Testis (tissue), 3 donors: ENCODE results near the gene CELF5. TPM values are rescaled to one million over a fixed set of nuclear protein-coding genes. Genes with fewer than 3 reads are reported as not detected.
"Not testable (repeated sequence)": the region's sequence is repeated elsewhere in the genome, so short reads cannot be mapped to it uniquely, and the experiment has no call there.

Experiments used
- DNase-seq: peaks from one replicate; pipeline ENCODE4 v3.0.0-alpha.2; 2019
- H3K27ac ChIP-seq, 2 donors: fragments of 200-600 bp; sonication (generic); one replicate each; pipeline ENCODE4 v1.5.1; 2019
- H3K27me3 ChIP-seq: fragments of 200-600 bp; sonication (generic); one replicate; pipeline ENCODE4 v1.5.1; 2019
- H3K36me3 ChIP-seq: fragments of 200-600 bp; sonication (generic); one replicate; pipeline ENCODE4 v1.5.1; 2017; ENCODE audit warnings: low read depth; ENCODE audit errors: missing control alignments
- H3K4me1 ChIP-seq: fragments of 200-600 bp; sonication (generic); one replicate; pipeline ENCODE4 v1.5.1; 2019
- H3K4me3 ChIP-seq, 2 donors: fragments of 200-600 bp; sonication (generic); one replicate each; pipeline ENCODE4 v1.5.1; 2017 to 2019
- H3K9me3 ChIP-seq: fragments of 200-600 bp; sonication (generic); one replicate; pipeline ENCODE4 v1.5.1; 2017
- CTCF ChIP-seq, 3 experiments: fragments of 450-650 bp in 2 of 3; fragments of 200-600 bp in 1 of 3; sonication (generic) in 1 of 3; IDR thresholded peaks; one replicate each; pipeline ENCODE4 v1.5.1; 2016 to 2019; ENCODE audit warnings: antibody characterized with exemption in 3 of 3, mild to moderate bottlenecking in 2 of 3, moderate library complexity in 1 of 3
- POLR2A ChIP-seq: fragments of 450-650 bp; IDR thresholded peaks from one replicate; pipeline ENCODE4 v1.6.1; 2017; ENCODE audit warnings: antibody characterized with exemption, mild to moderate bottlenecking, moderate library complexity
- WGBS, 2 donors: methylation state at CpG; one replicate each; pipeline ENCODE4 v1.1.5; 2018; 5-methylcytosine and 5-hydroxymethylcytosine counted together
- intact Hi-C: fragments of 100-400 bp; cut with DNase I; formaldehyde crosslinking; loops from one replicate; pipeline ENCODE4 v1.15.1; 2023; ENCODE audit warnings: low total_unique reads
- polyA plus RNA-seq: library from polyadenylated mRNA; stranded (reverse); fragments of 350-450 nt; fragmentation: Illumina TruSeq; extraction: RNeasy Lipid Tissue Mini Kit (QIAGEN cat#74804); gene quantifications from one replicate; pipeline ENCODE4 v1.2.3, GENCODE V29; 2014; ENCODE audit warnings: low read depth, low replicate concordance; ENCODE audit not compliant: insufficient read depth
- total RNA-seq, 2 donors: library from RNA; depleted of rRNA; stranded (reverse); fragments of >200 nt; gene quantifications; one replicate each; pipeline ENCODE4 v1.2.3, GENCODE V29; 2016

Gene CELF5
- total and polyA plus RNA-seq, 3 donors from 2014 or later: 3.1 to 8.7 (median 6.6) TPM

DNA sequence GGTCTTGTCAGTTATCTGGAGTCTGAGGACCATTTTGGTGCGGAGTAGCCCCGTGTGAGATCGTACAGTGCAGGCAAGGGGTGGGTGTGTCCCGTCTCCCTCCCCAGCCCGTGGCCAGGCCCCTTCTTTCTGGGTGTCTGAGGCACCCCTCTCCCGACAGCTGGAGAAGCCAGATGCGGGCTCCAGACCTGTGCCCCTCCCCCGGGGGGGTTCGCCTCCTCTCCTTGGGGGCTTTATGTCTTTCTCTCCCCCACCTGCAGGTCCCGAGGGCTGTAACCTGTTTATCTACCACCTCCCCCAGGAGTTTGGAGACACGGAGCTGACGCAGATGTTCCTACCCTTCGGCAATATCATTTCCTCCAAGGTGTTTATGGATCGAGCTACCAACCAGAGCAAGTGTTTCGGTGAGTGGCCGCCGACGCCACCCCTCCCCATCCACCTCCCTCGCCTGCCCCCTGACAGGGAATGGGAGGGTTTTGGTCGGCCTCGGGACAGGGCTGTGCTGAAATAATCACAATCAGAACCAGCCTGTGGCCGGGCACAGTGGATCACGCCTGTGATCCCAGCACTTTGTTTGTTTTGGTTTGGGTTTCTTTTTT lies 65.6 kb downstream of the CELF5 start:
- intact Hi-C loops: no loop called here
- H3K4me3 ChIP-seq: no peak overlapping the region
- 20 to 24% methylated on average over 23 of the region's 23 CpGs for WGBS, 2 donors
- H3K4me1 ChIP-seq: no peaks in the 10 kb centered on the region
- no peak overlapping the region for H3K27ac ChIP-seq
- no peaks in the 10 kb centered on the region for H3K27me3 ChIP-seq
- DNase-seq: no peak
- H3K36me3 ChIP-seq: no peaks in the 10 kb centered on the region
- no peaks in the 10 kb centered on the region for H3K9me3 ChIP-seq
- TF ChIP-seq POLR2A: no peak
- no peak for TF ChIP-seq CTCF (IDR thresholded peaks at IDR 0.05)

DNA sequence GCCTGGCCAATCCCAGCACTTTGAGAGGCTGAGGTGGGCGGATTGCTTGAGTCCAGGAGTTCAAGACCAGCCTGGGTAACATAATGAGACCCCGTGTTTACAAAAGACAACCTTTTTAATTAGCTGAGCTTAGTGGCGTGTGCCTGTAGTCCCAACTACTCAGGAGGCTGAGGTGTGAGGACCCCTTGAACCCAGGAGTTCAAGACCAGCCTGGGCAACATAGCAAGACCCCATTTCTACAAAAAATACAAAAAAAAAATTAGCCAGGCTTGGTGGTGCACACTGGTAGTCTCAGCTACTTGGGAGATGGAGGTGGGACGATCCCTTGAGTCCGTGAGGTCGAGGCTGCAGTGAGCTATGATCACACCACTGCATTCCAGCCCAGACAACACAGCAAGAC lies 66.4 kb downstream of the CELF5 start:
- H3K27ac ChIP-seq, H3K27me3 ChIP-seq, DNase-seq, H3K4me3 ChIP-seq, H3K4me1 ChIP-seq, H3K9me3 ChIP-seq, intact Hi-C loops, H3K36me3 ChIP-seq: not testable (repeated sequence)
- 78 to 94% methylated on average over 6 of the region's 6 CpGs for WGBS, 2 donors

GRCh38 chr19:3291644-3292043 lies 67.2 kb downstream of the CELF5 start:
- no peak for TF ChIP-seq CTCF (IDR thresholded peaks at IDR 0.05)
- TF ChIP-seq POLR2A: no peak
- intact Hi-C loops: no loop called here
- H3K27me3 ChIP-seq: no peaks in the 10 kb centered on the region
- no peak for DNase-seq
- H3K36me3 ChIP-seq: no peaks in the 10 kb centered on the region
- no peaks in the 10 kb centered on the region for H3K4me1 ChIP-seq
- WGBS, 2 donors: 76 to 78% methylated on average over 5 of the region's 5 CpGs
- no peak overlapping the region for H3K4me3 ChIP-seq
- no peaks in the 10 kb centered on the region for H3K9me3 ChIP-seq
- H3K27ac ChIP-seq: no peak overlapping the region

- no peak for TF ChIP-seq CTCF (IDR thresholded peaks at IDR 0.05)
- 88 to 90% methylated on average over 16 to 23 of the region's 23 CpGs for WGBS, 2 donors
- Histone ChIP-seq H3K27me3 (no peaks in the 10 kb centered on the region), H3K27ac (no peak overlapping the region), H3K9me3 (no peaks in the 10 kb centered on the region), H3K4me3 (no peak overlapping the region), H3K4me1 (no peaks in the 10 kb centered on the region), H3K36me3 (no peaks in the 10 kb centered on the region)
- intact Hi-C loops: no loop called here
- DNase-seq: no peak
Observed at GRCh38 chr19:3292958-3293529, 68.6 kb downstream of the CELF5 start.

DNA sequence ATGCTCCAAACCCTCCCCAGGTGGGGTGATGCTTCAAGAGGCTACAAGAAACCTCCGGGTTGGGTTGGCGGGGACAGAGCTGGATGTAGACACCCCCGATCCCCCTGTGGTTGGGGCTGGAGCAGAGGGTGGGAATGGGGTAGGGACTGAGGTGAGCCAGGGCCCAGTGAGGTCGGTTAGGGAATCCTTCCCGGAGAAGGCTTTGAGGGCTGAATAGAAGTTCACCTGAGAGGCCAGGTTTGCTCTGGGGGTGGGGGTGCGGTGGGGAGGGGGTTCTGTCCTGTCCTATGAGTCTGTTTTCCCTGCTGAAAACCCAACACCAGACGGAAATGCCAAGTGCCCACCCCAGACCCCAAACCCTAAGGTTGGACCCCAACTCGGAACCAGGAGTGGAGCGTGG lies 69.1 kb downstream of the CELF5 start:
- 88 to 92% methylated on average over 9 of the region's 9 CpGs for WGBS, 2 donors
- H3K9me3 ChIP-seq: no peaks in the 10 kb centered on the region
- H3K4me1 ChIP-seq: no peaks in the 10 kb centered on the region
- H3K4me3 ChIP-seq: no peak overlapping the region
- no peaks in the 10 kb centered on the region for H3K27me3 ChIP-seq
- no peaks in the 10 kb centered on the region for H3K36me3 ChIP-seq
- intact Hi-C loops: no loop called here
- DNase-seq: no peak
- H3K27ac ChIP-seq: no peak overlapping the region
- TF ChIP-seq CTCF (IDR thresholded peaks at IDR 0.05) (no peak), POLR2A (no peak)
